Endothelial cell of umbilical vein (primary cell): Measurements from ENCODE around the gene RBMS3. TPM values are rescaled to one million over a fixed set of nuclear protein-coding genes. Genes with fewer than 3 reads are reported as not detected.

Experiments used
- BruUV-seq: library from RNA; stranded (reverse); fragments of 400-500 nt; replicated peaks from 2 replicates; lab custom pipeline; 2021; lab: Mats Ljungman, UMichigan
- CTCF ChIA-PET: fragments of 300-600, 350-600 bp; sonication (Branson Sonifier 250); formaldehyde crosslinking; loops from one replicate; lab custom pipeline; 2021; ENCODE audit warnings: antibody characterized with exemption, inconsistent platforms; lab: Charles Lee
- POLR2A ChIA-PET: fragments of 300-600, 350-600 bp; sonication (Branson Sonifier 250); formaldehyde crosslinking; loops from one replicate; lab custom pipeline; 2021; ENCODE audit warnings: antibody characterized with exemption, inconsistent platforms; lab: Charles Lee
- DNase-seq: peaks from one replicate; pipeline ENCODE4 v3.0.0-alpha.2; 2011; ENCODE audit warnings: low read depth, low spot score
- FAIRE-seq: peaks from 2 replicates; lab custom pipeline; 2011; peaks lifted over from hg19 to GRCh38; lab: Jason Lieb, UNC
- H2AFZ ChIP-seq: 2 replicates; pipeline ENCODE4 v1.6.0; 2012; ENCODE audit warnings: low read depth, low read length, control low read depth, inconsistent platforms
- H3K27ac ChIP-seq: 2 replicates; pipeline ENCODE4 v1.5.1; 2011; ENCODE audit warnings: low read depth, mild to moderate bottlenecking, control low read depth, low read length, moderate library complexity; ENCODE audit not compliant: insufficient read depth
- H3K27me3 ChIP-seq, 2 experiments: 2 replicates each; pipeline versions ENCODE4 v1.6.0 to v1.6.1; 2011; ENCODE audit warnings: low read length in 2 of 2, mixed read lengths in 1 of 2; ENCODE audit not compliant: control insufficient read depth in 2 of 2, insufficient read depth in 2 of 2
- H3K36me3 ChIP-seq, 2 experiments: 2 replicates in 1 of 2; 3 replicates in 1 of 2; pipeline ENCODE4 v1.5.1; 2011; ENCODE audit warnings: low read length in 2 of 2, mild to moderate bottlenecking in 1 of 2, moderate library complexity in 1 of 2; ENCODE audit not compliant: control insufficient read depth in 2 of 2, insufficient read depth in 2 of 2; ENCODE audit errors: extremely low read depth in 1 of 2
- H3K4me1 ChIP-seq: 3 replicates; pipeline ENCODE4 v1.5.1; 2011; ENCODE audit warnings: mild to moderate bottlenecking, low read length; ENCODE audit not compliant: control insufficient read depth, insufficient read depth; ENCODE audit errors: extremely low read depth
- H3K4me2 ChIP-seq: 2 replicates; pipeline ENCODE4 v1.6.1; 2011; ENCODE audit warnings: low read length, control low read depth, mixed read lengths; ENCODE audit not compliant: insufficient read depth
- H3K4me3 ChIP-seq, 3 experiments: fragments of 200-600 bp in 1 of 3; sonication (generic), shearing (Covaris generic) in 1 of 3; replicated peaks in 1 of 3; 2 replicates each; pipeline ENCODE4 v1.5.1; 2011 to 2016; ENCODE audit warnings: control low read depth in 3 of 3, low read length in 3 of 3, mild to moderate bottlenecking in 2 of 3, inconsistent platforms in 1 of 3, low read depth in 1 of 3, moderate library complexity in 1 of 3; ENCODE audit not compliant: insufficient read depth in 1 of 3
- H3K79me2 ChIP-seq: 2 replicates; pipeline ENCODE4 v1.6.0; 2012; ENCODE audit warnings: low read length, inconsistent platforms; ENCODE audit not compliant: control insufficient read depth, insufficient read depth
- H3K9ac ChIP-seq: replicated peaks from 2 replicates; pipeline ENCODE3; 2011; ENCODE audit warnings: low read length, control low read depth; ENCODE audit not compliant: insufficient read depth; ENCODE audit errors: extremely low read depth
- H3K9me1 ChIP-seq: replicated peaks from 3 replicates; pipeline ENCODE4 v1.6.0; 2011; ENCODE audit warnings: mild to moderate bottlenecking, low read length; ENCODE audit not compliant: control insufficient read depth, insufficient read depth; ENCODE audit errors: extremely low read depth
- H3K9me3 ChIP-seq: replicated peaks from 2 replicates; pipeline ENCODE4 v1.5.1; 2012; ENCODE audit warnings: low read length, inconsistent platforms; ENCODE audit not compliant: control insufficient read depth, insufficient read depth
- H4K20me1 ChIP-seq: replicated peaks from 2 replicates; pipeline ENCODE3; 2011; ENCODE audit warnings: mild to moderate bottlenecking, low read length; ENCODE audit not compliant: control insufficient read depth, insufficient read depth; ENCODE audit errors: extremely low read depth
- CTCF ChIP-seq, 2 donors: IDR thresholded peaks; 1 replicate in 1 of 2; 2 replicates in 1 of 2; pipeline ENCODE4 v1.5.1; 2011; ENCODE audit warnings: low read length in 2 of 2, mild to moderate bottlenecking in 2 of 2, moderate library complexity in 2 of 2, control low read depth in 1 of 2, inconsistent platforms in 1 of 2, low read depth in 1 of 2; ENCODE audit not compliant: insufficient read depth in 1 of 2; ENCODE audit errors: extremely low read depth in 1 of 2
- EZH2 ChIP-seq: IDR thresholded peaks from 2 replicates; pipeline ENCODE4 v1.6.1; 2012; ENCODE audit warnings: borderline replicate concordance, low read depth, mild to moderate bottlenecking, moderate library complexity, low read length, inconsistent platforms; ENCODE audit not compliant: severe bottlenecking
- FOS ChIP-seq: IDR thresholded peaks from 2 replicates; pipeline ENCODE4 v1.6.1; 2011; ENCODE audit warnings: mild to moderate bottlenecking, low read length, moderate library complexity, borderline replicate concordance; ENCODE audit not compliant: insufficient read depth
- GATA2 ChIP-seq: IDR thresholded peaks from 2 replicates; pipeline ENCODE4 v1.7.0; 2011; ENCODE audit warnings: low read depth, mild to moderate bottlenecking, moderate library complexity, mixed read lengths, low read length; ENCODE audit not compliant: insufficient read length, insufficient read depth
- JUN ChIP-seq: IDR thresholded peaks from 2 replicates; pipeline ENCODE4 v1.6.1; 2011; ENCODE audit warnings: borderline replicate concordance, low read depth; ENCODE audit not compliant: insufficient read length, insufficient read depth
- MAX ChIP-seq: IDR thresholded peaks from 2 replicates; pipeline ENCODE4 v1.6.1; 2011; ENCODE audit not compliant: insufficient read depth, insufficient read length
- MYC ChIP-seq: IDR thresholded peaks from one replicate; pipeline ENCODE4 v1.6.1; 2011; ENCODE audit warnings: mild to moderate bottlenecking, low read depth, low read length
- POLR2A ChIP-seq: IDR thresholded peaks from 2 replicates; pipeline ENCODE4 v1.6.1; 2012; ENCODE audit warnings: low read depth, mild to moderate bottlenecking, control low read depth, low read length
- POLR2AphosphoS5 ChIP-seq: IDR thresholded peaks from 2 replicates; pipeline ENCODE4 v1.6.1; 2012; ENCODE audit warnings: low read depth, mild to moderate bottlenecking, control low read depth, low read length, moderate library complexity; ENCODE audit not compliant: insufficient read depth
- dilution Hi-C: fragments of 300-500 bp; cut with MboI; formaldehyde crosslinking; loops from one replicate; pipeline ENCODE4 v1.15.0; 2019; ENCODE audit warnings: low sequenced_read_pairs; ENCODE audit not compliant: extremely low pct_ligation_motif_present
- intact Hi-C: fragments of 100-400 bp; cut with micrococcal nuclease; formaldehyde crosslinking; loops from one replicate; pipeline ENCODE4 v1.10.0; 2022
- polyA plus RNA-seq, 4 experiments: library from polyadenylated mRNA; depleted of rRNA in 3 of 4; stranded (reverse) in 3 of 4; unstranded in 1 of 4; fragments of >200 nt; gene quantifications; 2 replicates each; pipeline versions ENCODE4 v1.2.1 to v1.2.3, GENCODE V29; 2011 to 2012; ENCODE audit warnings: missing spikeins in 1 of 4
- total RNA-seq: library from RNA; stranded (reverse); gene quantifications from 2 replicates; pipeline ENCODE4 v1.2.3, GENCODE V29; 2021

The RBMS3 gene
- total and polyA plus RNA-seq, 2 donors (not counting 3 experiments of a cell fraction or from before 2014, with no cell fraction given) = 13.6 to 42.3 TPM

- no peak overlapping the region for H3K9ac ChIP-seq
- no peak for TF ChIP-seq MYC
- no peak for TF ChIP-seq GATA2
- TF ChIP-seq MAX = no peak
- no peak for TF ChIP-seq FOS
- TF ChIP-seq CTCF (IDR thresholded peaks at IDR 0.05; ENCODE audit: extremely low read depth in 1 of 2, insufficient read depth in 1 of 2, low read depth in 1 of 2, low read length in 2 of 2) = no peak
- peaks cover 3% of the 10 kb centered on the region for H4K20me1 ChIP-seq
- POLR2A ChIA-PET = no interaction called here
- dilution Hi-C loops = no loop called here
- H3K4me1 ChIP-seq = peaks cover 3% of the 10 kb centered on the region
- DNase-seq (no peak), FAIRE-seq (no peak)
- intact Hi-C loops = no loop called here
- H3K36me3 ChIP-seq = no peaks in the 10 kb centered on the region
- H3K4me2 ChIP-seq = no peak overlapping the region
- CTCF ChIA-PET = no interaction called here
- peaks cover 61% of the 10 kb centered on the region for H3K79me2 ChIP-seq
- no peaks in the 10 kb centered on the region for H3K9me1 ChIP-seq
- no peaks in the 10 kb centered on the region for H3K9me3 ChIP-seq
- H3K4me3 ChIP-seq = no peak overlapping the region
- BruUV-seq = no TSS peak
- H3K27me3 ChIP-seq = no peaks in the 10 kb centered on the region
- no peak overlapping the region for H2AFZ ChIP-seq
- no peak overlapping the region for H3K27ac ChIP-seq
Observed at GRCh38 chr3:29314727-29315088, 33.8 kb downstream of the RBMS3 start.

- peaks cover 2% of the 10 kb centered on the region for H4K20me1 ChIP-seq
- dilution Hi-C loops = no loop called here
- BruUV-seq = no TSS peak
- no peaks in the 10 kb centered on the region for H3K36me3 ChIP-seq
- H3K79me2 ChIP-seq = peaks cover 54% of the 10 kb centered on the region
- H2AFZ ChIP-seq = no peak overlapping the region
- no peak for TF ChIP-seq POLR2AphosphoS5
- TF ChIP-seq EZH2 = no peak
- TF ChIP-seq FOS = no peak
- no peak for TF ChIP-seq MYC
- no peak for TF ChIP-seq POLR2A
- TF ChIP-seq GATA2 = no peak
- no peak for TF ChIP-seq MAX
- TF ChIP-seq CTCF (IDR thresholded peaks at IDR 0.05; ENCODE audit: extremely low read depth in 1 of 2, insufficient read depth in 1 of 2, low read depth in 1 of 2, low read length in 2 of 2) = no peak
- TF ChIP-seq JUN = no peak
- no peaks in the 10 kb centered on the region for H3K9me3 ChIP-seq
- FAIRE-seq = peak; percentile 24
- peaks cover 3% of the 10 kb centered on the region for H3K4me1 ChIP-seq
- H3K27me3 ChIP-seq = no peaks in the 10 kb centered on the region
- intact Hi-C loops = no loop called here
- no peak overlapping the region for H3K27ac ChIP-seq
- CTCF ChIA-PET = interaction anchor here (0.8 to 1.6 kb wide), 5 partner anchors 9 to 37 kb away, joined by 3 to 4 read pairs (median 3); partner anchors contain the start of gene RBMS3
- H3K4me2 ChIP-seq = peak overlapping the region; percentile 39
- no peak overlapping the region for H3K4me3 ChIP-seq
- H3K9me1 ChIP-seq = no peaks in the 10 kb centered on the region
- DNase-seq = peak; percentile 58
- POLR2A ChIA-PET = no interaction called here
- no peak overlapping the region for H3K9ac ChIP-seq
Observed at GRCh38 chr3:29317659-29318173, 36.8 kb downstream of the RBMS3 start.
